HEK293 (cell line): ENCODE data around the gene ZFP92.

Source experiments
- CTCF ChIP-seq: fragments of 450-650 bp; formaldehyde crosslinking; IDR thresholded peaks from 2 replicates; pipeline ENCODE4 v1.5.1; 2016; ENCODE audit warnings: missing biosample characterization, missing genetic modification characterization
- HOXC10 ChIP-seq: sonication (generic); formaldehyde crosslinking; IDR thresholded peaks from 2 replicates; pipeline ENCODE4 v1.8.1; 2023; ENCODE audit warnings: mild to moderate bottlenecking, missing genetic modification reagents
- ZNF768 ChIP-seq: fragments of 450-650 bp; formaldehyde crosslinking; IDR thresholded peaks from 2 replicates; pipeline ENCODE4 v1.5.1; 2018; ENCODE audit warnings: missing biosample characterization, mild to moderate bottlenecking, missing genetic modification characterization

- TF ChIP-seq CTCF (tag by site-specific recombination) (no peak), HOXC10 (CRISPR knock-in tag) (no peak), ZNF768 (tag by site-specific recombination) (no peak)
Measured at GRCh38 chrX:153412746-153413720, 1.8 kb downstream of the ZFP92 start.
